WI38 (cell line): Measurements from ENCODE around the gene SERBP1.

ENCODE experiments used
- H3K4me3 ChIP-seq: 2 replicates; pipeline ENCODE4 v1.5.1; 2011; ENCODE audit warnings: low read depth, mild to moderate bottlenecking, control low read depth, low read length
- TF ChIP-seq, protein P1 (sequence below): IDR thresholded peaks from 2 replicates; pipeline ENCODE4 v1.5.1; 2012; ENCODE audit warnings: low read depth, mild to moderate bottlenecking, control low read depth, low read length

The SERBP1 gene

DNA sequence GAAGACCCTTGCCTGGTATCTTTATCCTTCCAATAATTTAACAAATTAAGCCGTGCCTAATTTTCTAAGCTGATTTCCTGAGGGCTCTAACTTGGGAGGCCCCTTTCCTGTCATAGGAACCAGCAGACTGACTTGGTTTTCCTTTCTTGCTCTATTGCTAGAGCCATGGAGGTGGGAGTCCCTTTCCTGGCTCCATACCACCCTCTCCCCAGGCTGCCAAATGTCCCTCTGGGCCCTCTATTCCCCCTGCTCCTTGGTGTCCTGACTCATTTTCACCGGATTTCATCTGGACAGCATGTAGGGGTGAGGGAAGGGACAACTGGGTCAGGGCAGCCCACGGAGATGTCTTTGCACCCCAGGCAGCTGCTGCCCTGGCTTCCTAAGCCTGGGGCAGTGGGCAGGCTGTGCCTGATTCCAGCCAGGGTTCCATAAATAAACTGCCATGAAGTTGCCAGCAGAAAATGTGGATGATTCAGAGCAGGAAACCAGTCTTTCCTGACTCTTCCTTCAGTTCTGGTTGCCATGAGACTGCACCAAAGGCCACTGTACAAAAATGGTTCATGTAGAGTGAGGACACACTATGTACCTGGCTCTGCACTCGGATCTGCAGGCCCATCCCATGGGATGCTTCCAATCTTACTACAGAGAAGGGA lies 38.0 kb upstream of the SERBP1 start:
- no peak overlapping the region for H3K4me3 ChIP-seq
- TF ChIP-seq, protein P1, sequence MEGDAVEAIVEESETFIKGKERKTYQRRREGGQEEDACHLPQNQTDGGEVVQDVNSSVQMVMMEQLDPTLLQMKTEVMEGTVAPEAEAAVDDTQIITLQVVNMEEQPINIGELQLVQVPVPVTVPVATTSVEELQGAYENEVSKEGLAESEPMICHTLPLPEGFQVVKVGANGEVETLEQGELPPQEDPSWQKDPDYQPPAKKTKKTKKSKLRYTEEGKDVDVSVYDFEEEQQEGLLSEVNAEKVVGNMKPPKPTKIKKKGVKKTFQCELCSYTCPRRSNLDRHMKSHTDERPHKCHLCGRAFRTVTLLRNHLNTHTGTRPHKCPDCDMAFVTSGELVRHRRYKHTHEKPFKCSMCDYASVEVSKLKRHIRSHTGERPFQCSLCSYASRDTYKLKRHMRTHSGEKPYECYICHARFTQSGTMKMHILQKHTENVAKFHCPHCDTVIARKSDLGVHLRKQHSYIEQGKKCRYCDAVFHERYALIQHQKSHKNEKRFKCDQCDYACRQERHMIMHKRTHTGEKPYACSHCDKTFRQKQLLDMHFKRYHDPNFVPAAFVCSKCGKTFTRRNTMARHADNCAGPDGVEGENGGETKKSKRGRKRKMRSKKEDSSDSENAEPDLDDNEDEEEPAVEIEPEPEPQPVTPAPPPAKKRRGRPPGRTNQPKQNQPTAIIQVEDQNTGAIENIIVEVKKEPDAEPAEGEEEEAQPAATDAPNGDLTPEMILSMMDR: no peak

DNA sequence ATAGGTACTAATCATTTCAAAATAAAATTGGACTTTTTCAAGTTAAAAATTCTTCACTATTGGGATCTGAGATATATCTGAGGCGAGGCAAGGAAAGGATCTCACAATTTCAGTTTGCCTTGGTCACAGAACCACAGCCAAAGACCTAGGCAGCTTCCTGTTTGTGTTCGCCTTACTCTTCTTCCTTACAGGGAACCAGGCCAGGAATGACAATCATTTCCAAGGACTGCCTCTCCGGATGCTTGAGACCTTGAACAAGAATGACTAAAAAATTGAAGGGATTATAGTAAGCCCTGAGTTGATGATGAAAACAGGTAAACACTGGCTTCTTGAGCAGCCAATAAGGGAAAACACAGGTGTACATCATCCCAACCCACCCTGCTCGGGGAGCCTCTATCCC lies 35.2 kb upstream of the SERBP1 start:
- TF ChIP-seq, protein P1: no peak
- no peak overlapping the region for H3K4me3 ChIP-seq

DNA sequence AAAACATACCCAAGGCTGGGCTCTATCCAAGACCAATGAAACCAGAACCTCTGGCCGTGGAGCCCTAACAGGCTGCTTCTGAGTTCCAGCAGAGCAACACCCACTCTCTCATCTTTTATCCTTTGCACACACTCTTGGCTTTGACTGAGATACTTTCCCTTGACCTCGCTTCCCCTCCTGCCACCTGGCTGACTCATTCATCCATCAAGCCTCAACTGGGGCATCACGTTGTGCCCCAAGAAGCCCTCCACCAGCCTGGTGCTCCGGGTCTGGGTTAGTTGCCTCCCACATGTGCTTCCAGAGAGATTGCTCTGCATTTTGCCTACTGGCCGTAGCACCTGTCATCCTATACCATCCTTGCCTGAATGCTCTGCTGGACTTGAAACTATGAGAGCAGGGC lies 34.5 kb upstream of the SERBP1 start:
- TF ChIP-seq, protein P1: no peak
- no peak overlapping the region for H3K4me3 ChIP-seq

DNA sequence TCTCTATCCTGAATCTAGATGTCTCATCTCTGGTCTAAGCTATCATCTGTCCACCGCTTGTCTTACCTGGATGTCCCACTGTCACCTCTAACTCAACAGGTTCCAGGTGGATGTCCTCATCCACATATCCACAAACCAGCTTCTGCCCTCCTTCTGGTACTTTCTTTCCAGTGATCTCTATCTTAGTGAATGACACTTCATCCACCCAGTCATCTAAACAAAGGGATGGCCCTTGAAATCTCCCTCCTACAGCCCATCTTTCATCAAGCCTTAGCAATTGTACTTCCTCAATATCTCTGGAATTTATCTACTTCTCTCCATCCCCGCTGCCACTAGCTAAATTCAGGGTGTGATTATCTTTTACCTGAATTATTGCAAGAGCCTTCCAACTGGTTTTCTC lies 33.9 kb upstream of the SERBP1 start:
- no peak overlapping the region for H3K4me3 ChIP-seq
- TF ChIP-seq, protein P1: no peak

DNA sequence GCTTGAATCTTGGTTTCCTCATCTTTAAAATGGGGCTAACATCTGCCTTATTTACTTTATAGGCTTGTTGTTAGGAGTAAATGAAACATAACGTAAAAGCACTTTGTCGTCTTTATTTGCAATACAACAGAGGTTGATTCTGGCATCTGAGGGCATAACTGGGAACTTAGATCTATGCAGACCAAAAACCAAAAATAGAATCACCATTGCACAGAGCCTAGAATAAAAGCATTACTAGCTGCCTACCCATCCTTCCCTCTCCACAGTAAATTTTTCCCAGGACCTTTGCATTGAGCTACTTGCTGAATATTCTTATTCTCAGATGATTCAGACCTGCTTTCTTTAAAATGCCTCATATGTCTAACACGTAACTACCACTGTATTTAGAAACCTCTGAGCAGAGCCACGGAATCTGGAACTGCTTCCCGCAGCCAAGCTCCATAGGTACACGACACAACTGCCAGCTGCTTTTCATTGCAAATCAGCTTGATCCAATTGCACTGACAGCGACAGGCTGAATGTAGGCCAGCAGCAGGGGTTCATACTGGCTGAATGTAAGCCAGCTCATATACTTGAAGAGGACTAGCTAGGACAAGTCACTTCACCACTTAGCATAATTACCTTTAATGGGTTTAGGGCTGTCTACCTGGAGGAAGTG lies 33.2 kb upstream of the SERBP1 start:
- H3K4me3 ChIP-seq: no peak overlapping the region
- TF ChIP-seq, protein P1: no peak

DNA sequence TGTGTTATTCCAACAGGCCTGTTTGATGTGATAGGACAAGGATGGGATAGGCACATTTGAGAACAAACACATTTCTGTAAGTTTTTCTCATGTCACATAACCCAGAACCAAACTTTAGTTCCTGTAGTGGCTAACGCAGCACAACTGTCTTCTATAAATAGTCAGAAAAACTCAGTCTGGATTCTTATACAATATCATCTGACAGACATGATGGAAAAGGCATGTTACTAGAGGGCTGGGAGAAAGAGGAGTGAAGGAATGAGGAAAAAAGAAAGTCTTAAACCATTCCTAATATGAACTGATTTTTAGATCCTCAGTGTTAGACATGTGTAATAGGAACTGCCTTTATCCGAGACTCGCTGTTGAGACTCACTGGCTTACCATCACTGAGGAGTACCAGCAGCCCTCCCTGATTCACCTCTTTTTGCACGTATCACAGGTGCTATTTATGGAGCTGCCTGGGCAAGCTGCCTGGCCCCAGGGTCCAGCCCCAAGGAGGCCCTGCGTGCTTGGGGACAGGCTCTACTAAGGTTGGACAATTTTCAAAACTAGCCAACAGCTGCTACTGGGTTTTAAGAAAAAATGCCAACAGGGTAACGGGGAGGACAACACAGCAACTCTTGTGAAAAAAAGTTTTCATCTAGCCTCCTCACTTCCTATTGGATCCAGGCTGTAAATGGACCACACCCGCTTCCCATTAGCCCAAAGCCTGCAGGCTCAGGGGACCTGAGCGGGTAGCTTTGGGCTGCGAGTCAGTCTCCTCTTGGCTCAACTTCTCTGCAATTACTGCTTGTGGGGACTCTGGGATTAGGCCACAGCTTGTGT lies 30.7 kb upstream of the SERBP1 start:
- TF ChIP-seq, protein P1: no peak
- no peak overlapping the region for H3K4me3 ChIP-seq

DNA sequence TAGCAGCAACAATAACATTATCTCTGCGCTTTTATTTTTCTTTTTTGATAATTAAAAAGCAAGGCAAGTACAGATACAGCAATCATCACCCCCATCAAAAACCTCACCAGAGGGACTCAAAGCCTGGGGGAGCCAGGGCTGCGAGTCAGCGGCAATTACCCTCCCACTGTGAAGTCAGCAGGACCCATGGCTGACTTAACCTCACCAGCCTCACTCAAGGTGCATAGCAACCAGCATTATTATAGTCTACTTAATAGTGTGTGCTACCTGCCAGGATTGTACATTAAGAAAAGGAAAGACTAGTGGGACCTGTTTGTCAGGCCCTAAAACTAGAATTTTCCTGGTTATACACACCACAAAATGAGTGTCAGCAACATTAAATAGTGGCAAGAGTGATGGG lies 28.9 kb upstream of the SERBP1 start:
- TF ChIP-seq, protein P1: no peak
- no peak overlapping the region for H3K4me3 ChIP-seq
